GM19328 (cell line): ENCODE results near the gene ZNF469.
"Not testable (repeated sequence)": the region's sequence is repeated elsewhere in the genome, so short reads cannot be mapped to it uniquely, and the experiment has no call there.

Source experiments
- ATAC-seq: cut with Tn5 transposase; IDR thresholded peaks from one replicate; pipeline ENCODE4 v1.9.1; 2021; ENCODE audit warnings: mild to moderate bottlenecking, moderate library complexity; ENCODE audit not compliant: unreplicated experiment

Gene ZNF469

DNA sequence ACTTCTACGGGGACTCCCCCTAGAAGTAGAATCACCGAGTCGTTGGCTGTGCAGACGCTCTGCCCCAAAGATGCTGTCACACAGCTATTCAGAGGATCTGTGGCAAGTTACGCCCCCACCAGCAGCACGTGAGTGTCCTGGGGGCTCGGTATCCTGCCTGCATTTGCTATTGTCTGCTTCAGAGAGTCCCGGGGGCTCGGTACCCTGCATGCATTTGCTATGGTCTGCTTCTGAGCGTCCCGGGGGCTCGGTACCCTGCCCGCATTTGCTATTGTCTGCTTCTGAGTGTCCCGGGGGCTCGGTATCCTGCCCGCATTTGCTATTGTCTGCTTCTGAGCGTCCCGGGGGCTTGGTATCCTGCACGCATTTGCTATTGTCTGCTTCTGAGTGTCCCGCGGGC is 23.8 kb upstream of the ZNF469 start:
- no peak for ATAC-seq

DNA sequence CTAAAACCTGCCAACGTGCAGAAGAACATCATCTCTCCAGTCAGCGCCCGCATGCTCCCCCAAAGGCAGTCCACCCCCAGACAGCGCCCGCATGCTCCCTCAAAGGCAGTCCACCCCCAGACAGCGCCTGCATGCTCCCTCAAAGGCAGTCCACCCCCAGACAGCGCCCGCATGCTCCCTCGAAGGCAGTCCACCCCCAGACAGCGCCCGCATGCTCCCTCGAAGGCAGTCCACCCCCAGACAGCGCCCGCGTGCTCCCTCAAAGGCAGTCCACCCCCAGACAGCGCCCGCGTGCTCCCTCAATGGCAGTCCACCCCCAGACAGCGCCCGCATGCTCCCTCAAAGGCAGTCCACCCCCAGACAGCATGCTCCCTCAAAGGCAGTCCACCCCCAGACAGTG is 22.4 kb upstream of the ZNF469 start:
- ATAC-seq = not testable (repeated sequence)

DNA sequence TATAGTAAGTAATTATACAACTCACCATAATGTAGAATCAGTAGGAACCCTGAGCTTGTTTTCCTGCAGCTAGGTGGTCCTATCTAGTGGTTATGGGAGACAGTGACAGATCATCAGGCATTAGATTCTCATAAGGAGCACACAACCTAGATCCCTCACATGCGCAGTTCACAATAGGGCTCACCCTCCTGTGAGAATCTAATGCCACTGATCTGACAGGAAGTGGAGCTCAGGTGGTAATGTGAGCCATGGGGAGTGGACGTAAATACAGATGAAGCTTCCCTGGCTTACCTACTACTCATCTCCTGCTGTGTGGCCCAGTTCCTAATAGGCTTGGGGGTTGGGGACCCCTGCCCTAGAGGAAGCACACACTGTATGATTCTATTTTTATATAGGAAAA is 21.8 kb upstream of the ZNF469 start:
- ATAC-seq = no peak

DNA sequence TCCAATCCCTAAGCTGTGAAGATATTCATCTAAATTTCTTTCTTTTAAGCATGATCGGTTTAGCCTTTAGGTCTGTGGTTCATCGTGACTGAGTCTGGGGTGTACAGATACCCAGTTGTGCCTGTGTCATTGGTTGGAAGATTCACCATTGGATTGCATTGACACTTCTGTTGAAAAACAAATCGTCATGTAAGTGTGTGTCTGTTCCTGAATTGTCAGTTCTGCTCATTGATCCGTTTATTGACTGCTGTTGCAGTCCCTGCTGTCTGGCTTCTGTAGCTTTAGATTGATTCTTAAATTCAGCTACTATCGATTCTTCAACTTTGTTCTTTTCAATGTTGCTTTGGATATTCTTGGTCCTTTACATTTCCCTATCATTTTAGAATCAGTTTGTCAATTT is 21.0 kb upstream of the ZNF469 start:
- no peak for ATAC-seq

DNA sequence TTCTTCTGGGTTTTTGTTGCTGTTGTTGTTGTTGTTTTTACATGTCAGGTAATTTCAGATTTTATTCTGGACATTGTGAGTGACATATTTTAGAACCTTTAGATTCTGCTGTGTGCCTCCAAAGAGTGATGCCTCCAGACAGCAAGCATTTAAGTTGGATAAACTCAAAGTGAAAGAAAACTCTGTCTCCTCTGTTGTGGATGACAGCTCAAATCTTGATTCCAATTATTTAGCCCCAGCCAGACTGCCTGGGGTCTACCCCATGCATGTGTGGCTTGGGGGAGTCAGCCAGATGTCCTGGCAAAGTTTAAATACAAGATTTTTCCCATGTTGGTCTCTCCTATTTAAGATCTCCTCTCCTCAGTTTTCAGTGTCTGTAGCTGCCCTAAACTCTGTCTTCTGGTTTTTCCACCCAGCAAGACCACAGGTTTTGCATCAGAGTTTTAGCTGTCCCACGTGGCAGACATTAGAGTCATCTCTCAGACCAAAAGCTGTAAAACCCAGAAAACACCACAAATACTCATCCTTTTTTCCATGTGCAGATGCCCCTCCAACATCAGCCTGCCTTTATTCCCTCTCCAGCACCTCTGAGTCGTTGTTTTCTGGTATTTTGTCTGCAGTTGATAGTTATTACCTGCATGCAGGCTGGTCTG is 19.4 kb upstream of the ZNF469 start:
- ATAC-seq = no peak

DNA sequence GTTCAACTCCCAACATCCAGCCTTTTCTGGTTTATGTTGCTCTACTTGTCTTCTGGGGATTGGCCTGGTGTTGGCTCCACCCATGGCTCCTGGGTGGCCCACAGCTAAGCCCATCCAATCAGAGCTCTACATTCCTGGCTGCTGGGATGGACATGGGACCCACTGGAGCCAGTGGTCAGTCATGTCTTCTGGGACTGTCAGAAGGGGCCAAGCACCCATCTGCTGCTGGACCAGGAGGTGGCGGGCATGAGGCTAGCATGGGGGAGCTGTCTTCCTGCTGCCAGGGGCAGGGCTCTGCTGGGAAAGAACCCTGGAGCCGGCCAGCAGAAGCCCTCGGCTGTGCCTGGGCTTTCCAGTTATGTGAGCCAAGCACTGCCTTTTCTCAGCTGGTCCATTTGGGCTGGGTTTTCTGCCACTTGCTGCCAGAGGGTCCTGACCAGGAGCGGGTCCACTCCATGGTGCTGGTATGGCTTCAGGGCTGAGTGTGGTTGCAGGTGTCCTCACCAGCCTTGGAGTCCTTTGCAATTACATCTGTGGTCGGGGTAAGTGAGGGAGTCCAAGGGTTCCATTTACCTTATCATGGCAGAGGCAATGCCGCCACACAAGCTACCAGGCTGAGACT is 17.4 kb upstream of the ZNF469 start:
- no peak for ATAC-seq

DNA sequence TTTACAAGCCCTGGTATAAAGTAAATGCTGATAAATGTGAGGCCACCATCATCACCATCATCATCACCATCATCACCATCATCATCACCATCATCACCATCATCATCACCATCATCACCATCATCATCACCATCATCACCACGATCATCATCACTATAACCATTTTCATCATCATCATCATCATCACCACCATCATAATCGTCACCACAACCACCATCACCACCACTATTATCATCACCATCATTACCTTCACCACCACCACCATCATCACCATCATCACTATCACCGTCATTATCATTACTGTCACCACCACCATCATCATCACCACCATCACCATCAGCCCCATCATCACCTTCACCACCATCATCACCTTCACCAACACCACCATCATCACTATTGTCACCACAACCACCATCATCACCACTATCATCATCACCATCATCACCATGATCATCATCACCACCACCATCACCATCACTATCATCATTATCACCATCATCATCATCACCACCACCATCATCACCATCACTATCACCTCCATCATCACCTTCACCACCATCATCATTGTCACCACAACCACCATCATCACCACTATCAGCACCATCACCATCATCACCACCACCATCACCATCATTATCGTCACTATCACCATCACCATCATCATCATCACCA is 16.6 kb upstream of the ZNF469 start:
- no peak for ATAC-seq

DNA sequence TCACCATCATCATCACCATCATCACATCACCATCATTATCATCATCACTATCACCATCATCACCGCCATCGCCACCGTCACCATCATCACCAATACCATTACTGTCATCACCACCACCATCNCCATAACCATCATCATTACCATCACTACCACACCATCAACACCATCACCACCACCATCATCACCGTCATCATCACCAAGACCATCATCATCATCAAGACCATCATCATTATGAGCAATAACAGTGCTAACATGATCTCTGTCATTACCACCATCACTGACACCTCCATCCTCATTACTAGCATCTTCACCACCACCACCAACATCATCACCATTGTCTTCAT is 16.1 kb upstream of the ZNF469 start:
- ATAC-seq = no peak

DNA sequence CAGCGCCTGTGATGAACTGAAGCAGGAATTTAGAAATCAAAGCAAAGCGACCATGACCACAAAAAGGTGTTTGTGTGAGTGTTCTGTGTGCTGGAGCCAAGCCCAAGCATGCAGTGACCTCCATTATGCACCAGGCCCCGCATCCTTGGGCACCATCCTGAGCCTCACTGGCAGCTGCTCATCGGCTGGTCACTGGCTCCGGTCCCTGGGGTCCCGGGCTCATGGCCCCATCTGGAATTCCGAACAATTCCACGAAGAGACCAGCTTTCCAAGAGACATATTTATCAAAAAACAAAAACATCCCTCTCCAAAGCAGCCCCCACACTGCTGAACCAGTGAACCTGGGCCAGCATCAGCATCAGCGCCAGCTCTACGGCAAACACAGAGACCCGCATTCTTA is 15.2 kb upstream of the ZNF469 start:
- no peak for ATAC-seq

DNA sequence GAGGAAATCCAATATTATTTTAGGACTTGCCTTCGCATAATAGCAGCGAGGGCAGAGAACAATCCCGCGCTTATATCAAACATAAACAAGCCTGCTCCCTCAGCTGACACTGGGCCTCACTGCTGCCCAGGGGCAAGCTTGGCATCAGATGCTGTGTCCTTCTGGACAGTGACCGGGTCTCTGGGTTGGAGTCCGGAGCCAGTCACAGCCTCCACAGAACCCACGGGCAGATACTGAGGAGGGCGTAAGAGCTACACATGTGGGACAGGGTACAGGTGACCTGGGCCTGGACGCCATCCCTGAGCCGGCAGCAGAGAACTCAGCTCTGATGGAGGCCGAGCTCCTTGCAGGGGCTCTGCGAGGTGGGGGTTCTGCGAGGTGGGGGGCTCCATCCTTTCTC is 14.7 kb upstream of the ZNF469 start:
- ATAC-seq = no peak

DNA sequence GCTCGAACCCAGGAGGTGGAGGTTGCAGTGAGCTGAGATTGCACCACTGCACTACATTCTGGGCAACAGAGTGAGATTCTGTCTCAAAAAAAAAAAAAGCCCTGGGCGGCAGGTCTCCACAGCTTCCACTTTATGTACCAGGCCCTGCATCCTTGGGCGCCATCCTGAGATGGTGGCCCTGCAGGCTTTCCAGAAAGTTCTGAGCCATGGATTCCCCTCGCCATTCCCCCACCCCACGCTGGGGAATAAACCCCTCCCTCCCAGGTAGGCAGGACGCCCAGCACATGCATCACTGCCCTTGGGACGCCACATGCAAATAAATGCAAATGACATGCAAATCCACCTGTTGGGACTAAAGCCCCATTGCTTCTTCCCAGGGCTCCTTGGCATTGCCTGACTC is 13.8 kb upstream of the ZNF469 start:
- ATAC-seq = no peak

DNA sequence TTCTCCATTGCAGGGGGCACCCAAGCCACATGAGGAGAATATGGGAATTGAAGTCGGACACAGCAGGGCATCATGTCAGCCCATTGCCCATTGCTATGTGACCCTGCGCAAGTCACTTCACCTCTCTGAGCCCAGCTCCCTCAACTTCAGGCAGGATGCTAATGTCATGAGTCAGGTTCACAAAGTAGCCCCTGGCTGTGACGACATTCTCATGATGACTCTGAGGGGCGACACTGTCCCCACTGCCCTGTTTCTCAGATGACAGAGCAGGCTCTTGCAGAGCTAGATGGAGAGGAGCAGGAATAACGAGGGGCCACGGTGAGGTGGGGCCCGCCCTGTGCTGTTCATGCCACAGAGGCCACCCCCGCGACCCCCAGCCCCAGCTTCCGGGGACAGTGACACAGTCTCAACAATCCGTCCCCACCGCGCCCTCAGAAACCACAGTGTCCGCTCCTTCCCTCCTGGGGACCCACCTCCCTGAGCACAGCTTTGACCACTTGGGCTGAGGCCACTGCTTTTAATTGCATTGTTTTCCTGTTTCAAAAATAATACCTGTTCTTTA is 13.2 kb upstream of the ZNF469 start:
- ATAC-seq = no peak

DNA sequence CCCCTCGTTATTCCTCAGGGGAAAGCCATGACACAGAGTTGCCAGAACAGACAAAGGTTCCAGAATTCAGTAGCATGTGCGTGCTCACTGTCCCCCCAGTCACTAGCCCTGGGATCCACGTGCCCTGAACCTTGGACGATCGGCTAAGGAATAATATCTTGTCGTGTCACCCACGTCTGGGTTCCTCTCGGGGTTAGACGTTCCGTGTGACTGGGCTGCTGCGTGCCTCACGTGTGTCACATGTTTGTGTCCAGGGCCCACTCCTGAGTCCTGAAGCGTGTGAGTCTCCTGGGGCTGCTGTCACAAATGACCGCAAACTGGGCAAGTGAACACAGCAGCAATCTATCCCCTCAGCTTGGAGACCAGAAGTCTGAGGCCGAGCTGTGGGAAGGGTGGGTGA is 12.4 kb upstream of the ZNF469 start:
- ATAC-seq = no peak

DNA sequence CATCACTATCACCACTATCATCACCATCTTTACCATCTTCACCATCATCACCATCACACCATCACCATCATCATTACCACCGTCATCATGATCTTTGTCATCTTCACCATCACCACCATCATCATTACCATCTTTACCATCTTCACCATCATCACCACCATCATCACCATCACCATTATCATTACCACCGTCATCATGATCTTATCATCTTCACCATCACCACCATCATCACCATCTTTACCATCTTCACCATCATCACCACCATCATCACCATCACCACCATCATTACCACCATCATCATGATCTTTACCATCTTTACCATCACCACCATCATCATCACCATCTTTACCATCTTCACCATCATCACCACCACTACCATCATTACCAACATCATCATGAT is 10.2 kb upstream of the ZNF469 start:
- ATAC-seq = no peak

DNA sequence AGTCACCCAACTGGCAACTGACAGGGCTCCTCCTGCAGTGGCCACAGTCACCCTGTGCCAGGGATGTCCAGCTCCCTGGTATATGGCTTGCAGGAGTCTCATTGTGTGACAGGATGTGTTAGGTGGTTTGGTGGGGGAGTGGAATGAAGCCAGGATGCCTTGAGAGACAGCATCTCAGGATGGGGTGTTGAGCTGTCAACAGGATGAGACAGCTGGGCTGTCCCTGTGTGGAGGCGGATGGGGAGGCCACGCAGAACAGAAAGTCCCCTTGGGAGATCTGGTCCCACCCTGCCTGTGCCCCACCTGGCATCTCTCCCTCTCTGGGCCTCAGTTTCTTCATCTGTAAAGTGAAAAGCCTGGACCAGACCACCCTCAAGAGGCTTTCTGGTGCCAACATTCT is 9.5 kb upstream of the ZNF469 start:
- ATAC-seq = no peak

DNA sequence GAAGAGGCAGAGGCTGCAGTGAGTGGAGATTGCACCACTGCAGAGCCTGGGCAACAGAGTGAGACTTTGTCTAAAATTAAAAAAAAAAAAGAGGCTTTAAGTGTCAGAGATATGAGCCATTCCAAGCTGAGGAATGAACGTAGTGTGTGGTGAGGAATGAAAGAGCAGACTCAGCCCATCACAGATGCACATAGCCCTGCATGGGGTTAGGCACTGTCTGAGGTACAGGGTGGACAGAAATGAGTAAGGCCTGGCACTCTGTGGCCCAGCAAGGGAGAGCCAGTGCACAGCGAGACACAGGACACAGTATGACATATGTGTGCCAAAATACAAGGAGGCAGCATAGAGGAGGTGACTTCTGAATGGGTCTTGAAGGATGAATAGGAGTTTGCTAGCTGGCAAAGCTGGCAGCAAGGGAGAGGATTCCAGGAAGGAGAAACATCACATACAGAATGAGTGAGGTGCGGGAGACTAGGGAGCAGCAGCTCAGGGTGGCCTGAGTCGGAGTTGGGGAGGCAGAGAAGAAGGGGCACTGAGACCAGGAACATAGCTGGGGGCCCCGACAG is 8.7 kb upstream of the ZNF469 start:
- ATAC-seq = no peak

DNA sequence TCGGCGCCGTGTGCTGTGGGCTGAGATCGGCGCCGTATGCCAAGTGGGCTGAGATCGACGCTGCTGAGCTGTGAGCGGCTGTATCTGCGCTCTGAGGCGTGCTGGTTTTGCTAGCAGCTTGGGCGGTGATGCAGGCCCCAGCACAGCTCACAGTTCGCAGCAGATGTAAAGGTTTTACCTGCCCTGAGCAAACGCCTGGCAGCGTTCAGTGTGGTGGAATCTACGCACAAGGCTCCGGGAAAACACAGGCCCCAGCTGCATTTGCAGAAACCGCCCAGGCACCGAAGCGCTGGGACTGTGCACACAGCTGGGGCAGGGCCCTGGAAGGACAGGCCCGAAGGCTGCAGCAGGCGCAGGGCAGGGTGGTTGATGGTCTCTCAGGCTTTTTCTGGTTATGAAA is 8.0 kb upstream of the ZNF469 start:
- no peak for ATAC-seq

DNA sequence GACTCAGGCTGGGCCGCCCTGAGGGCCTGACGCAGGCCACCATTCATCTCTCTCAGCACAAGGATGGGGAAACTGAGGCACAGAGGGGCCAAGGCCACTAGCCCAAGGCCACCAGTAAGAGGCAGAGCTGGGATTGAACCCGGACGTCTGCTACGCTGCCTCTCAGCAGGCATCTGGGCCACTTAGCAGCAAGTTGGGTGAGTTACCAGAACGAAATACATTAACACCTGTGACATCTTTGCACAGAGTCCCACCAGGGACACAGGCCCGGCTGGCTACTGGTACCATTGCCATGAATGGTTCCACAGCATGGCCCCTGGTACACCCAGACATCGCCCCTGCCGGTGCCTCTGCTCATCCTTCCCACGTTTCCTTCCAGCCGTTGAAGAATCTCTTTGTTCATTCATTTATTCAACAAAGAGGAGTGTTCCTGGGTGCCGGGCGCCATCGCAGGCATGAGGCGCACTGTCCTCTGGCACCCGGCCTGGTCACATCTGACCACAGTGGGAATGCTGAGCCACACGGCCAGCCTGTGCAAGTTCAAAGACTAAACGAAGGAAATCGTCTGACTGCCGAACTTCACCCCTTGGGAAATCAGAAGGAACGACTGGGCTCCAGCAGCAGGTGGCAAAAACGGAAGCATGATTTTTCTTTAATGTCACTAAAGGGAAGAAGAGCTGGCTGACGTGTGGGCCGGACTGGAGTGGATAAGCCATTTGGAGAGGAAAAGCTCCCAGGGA is 7.4 kb upstream of the ZNF469 start:
- ATAC-seq = no peak

DNA sequence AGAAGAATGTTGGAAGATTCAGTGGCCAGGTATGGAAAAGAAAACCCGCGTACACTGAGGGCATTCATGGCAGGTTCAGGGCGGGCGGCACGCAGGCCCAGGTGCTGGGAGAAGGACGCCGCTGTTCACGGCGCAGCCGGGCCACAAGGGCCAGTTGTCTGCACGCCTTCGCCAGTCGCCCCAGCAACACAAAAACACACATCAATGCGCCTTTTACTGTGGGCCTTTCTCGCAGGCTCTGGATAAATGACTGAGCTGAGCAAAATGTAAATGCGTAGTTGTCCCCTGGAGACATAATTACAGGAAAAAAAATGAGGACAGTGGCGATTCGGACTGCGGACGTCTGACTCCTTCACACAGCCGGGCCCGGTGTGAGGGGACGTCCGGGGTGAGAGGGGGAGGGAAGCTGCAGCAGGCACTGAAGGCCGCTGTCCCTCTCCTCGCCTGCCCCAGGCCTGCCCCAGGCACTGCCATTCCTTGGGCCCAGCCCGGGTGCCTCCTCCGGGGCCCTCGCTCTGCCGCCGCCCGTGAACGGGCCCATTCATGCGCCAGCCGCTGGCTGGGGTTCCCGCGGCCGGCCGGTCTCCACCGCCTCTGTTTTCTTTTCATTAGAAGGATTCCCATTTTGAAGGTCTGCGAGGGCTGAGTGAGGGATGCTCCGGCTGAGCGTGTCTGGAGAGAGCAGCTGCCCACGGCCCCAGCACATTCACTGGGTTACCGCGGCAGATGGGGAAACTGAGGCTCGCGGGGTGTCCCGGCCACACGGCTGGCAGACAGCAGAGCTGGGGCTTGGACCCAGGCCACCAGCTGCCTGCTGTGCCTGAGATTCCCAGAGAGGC is 6.5 kb upstream of the ZNF469 start:
- ATAC-seq = no peak
